SK-MEL-5 (cell line): ENCODE data around the gene CARNS1. TPM values are rescaled to one million over a fixed set of nuclear protein-coding genes. Genes with fewer than 3 reads are reported as not detected.

Experiments used
- DNase-seq: peaks from one replicate; pipeline ENCODE4 v3.0.0-alpha.2; 2016; ENCODE audit warnings: low read depth, low spot score
- in situ Hi-C: cut with HindIII; loops from 2 replicates; pipeline ENCODE4 v1.10.0; 2016; ENCODE audit warnings: low sequenced_read_pairs, high pct_unique_total_duplicates, low pct_unique_long_range_greater_than_20kb
- total RNA-seq: library from RNA; depleted of rRNA; stranded (reverse); fragments of >200 nt; shearing (Covaris generic); gene quantifications from 2 replicates; pipeline ENCODE4 v1.2.3, GENCODE V29; 2014

The CARNS1 gene
- total RNA-seq, 1 experiment from 2014 or later, result not detected

GRCh38 chr11:67441731-67442351 lies 26.4 kb downstream of the CARNS1 start:
- in situ Hi-C loops, result no loop called here

GRCh38 chr11:67442504-67443404 lies 27.3 kb downstream of the CARNS1 start:
- no peak for DNase-seq
- in situ Hi-C loops, result no loop called here

More at GRCh38 chr11:67441731-67442351, 26.4 kb downstream of the CARNS1 start:
- no peak for DNase-seq

- in situ Hi-C loops, result no loop called here
- DNase-seq, result no peak
Measured at GRCh38 chr11:67445515-67445914, 30.0 kb downstream of the CARNS1 start.

GRCh38 chr11:67448220-67448609 lies 32.7 kb downstream of the CARNS1 start:
- in situ Hi-C loops, result no loop called here

GRCh38 chr11:67449116-67449844 lies 33.8 kb downstream of the CARNS1 start:
- DNase-seq, result no peak
- in situ Hi-C loops, result no loop called here

More at GRCh38 chr11:67448220-67448609, 32.7 kb downstream of the CARNS1 start:
- DNase-seq, result no peak

- DNase-seq, result no peak
- in situ Hi-C loops, result no loop called here
Measured at GRCh38 chr11:67450796-67451657, 35.5 kb downstream of the CARNS1 start.

GRCh38 chr11:67451658-67451976 lies 36.1 kb downstream of the CARNS1 start:
- DNase-seq, result no peak
- in situ Hi-C loops, result no loop called here

GRCh38 chr11:67452141-67452952 lies 36.9 kb downstream of the CARNS1 start, which contains the start of gene GPR152:
GPR152 (minus strand) TSS chr11:67452729; CDS start chr11:67452724, 5 bp downstream.
- no peak for DNase-seq

GRCh38 chr11:67453816-67454732 lies 38.6 kb downstream of the CARNS1 start:
- in situ Hi-C loops, result no loop called here
- no peak for DNase-seq

More at GRCh38 chr11:67452141-67452952, 36.9 kb downstream of the CARNS1 start, which contains the start of gene GPR152:
- in situ Hi-C loops, result no loop called here

- in situ Hi-C loops, result no loop called here
- no peak for DNase-seq
Measured at GRCh38 chr11:67455054-67455453, 39.6 kb downstream of the CARNS1 start, which contains the start of gene CABP4. CABP4 (plus strand) TSS chr11:67455354; CDS start chr11:67455424, 70 bp downstream.

GRCh38 chr11:67456068-67456705 lies 40.7 kb downstream of the CARNS1 start:
- in situ Hi-C loops, result no loop called here
- no peak for DNase-seq

- DNase-seq, result no peak
- in situ Hi-C loops, result no loop called here
Measured at GRCh38 chr11:67457453-67457852, 42.0 kb downstream of the CARNS1 start.

GRCh38 chr11:67458266-67458665 lies 42.8 kb downstream of the CARNS1 start:
- in situ Hi-C loops, result no loop called here
- DNase-seq, result no peak

- DNase-seq, result no peak
- in situ Hi-C loops, result no loop called here
Measured at GRCh38 chr11:67463186-67463585, 47.7 kb downstream of the CARNS1 start.
